ENCODE results near the gene MOGAT1. TPM values are rescaled to one million over a fixed set of nuclear protein-coding genes. Genes with fewer than 3 reads are reported as not detected.

MOGAT1 gene
- total and polyA plus RNA-seq, 2 of the 13 experiments (the other 11 are each of a cell fraction or from before 2014, with no cell fraction given): 0.98 to 4.3 TPM

DNA sequence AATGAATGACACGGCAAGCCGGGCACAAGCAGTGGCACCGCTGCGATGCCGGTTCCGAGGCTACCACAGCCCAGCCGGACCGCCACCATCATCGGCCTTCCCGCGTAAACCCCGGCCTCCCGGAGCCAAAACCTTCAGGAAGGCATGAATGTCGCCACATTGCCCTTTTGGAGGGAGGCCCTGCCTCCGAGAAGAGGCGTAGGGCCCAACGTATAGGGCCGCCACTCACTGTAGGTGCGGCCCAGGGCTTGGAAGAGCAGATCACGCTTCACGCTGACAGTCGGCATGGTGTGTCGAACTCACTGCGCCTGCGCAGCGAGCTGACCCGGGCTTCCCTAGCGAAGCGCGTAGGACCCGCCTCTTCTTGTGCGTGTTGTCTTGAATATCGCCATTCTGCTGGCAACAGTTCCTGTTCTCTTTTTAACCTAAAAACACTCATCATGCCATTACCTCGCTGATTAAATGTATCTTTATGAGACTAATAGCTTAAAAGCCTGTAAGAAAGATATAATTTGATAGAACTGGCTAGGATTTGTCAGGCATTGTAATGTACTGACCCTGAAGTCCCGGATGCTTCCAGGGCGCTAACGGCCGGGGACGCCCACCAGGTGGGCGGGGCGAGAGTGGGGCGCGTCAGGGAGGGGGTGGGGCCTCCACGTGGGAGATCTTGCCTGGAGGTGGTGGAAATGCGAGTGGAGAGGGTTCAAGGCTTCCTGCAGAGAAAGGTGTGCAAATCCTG lies 15.5 kb upstream of the MOGAT1 start, which contains the start of gene FARSB (continued):
- TF ChIP-seq, protein P1, sequence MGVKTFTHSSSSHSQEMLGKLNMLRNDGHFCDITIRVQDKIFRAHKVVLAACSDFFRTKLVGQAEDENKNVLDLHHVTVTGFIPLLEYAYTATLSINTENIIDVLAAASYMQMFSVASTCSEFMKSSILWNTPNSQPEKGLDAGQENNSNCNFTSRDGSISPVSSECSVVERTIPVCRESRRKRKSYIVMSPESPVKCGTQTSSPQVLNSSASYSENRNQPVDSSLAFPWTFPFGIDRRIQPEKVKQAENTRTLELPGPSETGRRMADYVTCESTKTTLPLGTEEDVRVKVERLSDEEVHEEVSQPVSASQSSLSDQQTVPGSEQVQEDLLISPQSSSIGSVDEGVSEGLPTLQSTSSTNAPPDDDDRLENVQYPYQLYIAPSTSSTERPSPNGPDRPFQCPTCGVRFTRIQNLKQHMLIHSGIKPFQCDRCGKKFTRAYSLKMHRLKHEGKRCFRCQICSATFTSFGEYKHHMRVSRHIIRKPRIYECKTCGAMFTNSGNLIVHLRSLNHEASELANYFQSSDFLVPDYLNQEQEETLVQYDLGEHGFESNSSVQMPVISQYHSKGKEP (CRISPR knock-in tag; IDR thresholded peaks at IDR 0.05): peak; percentile 23; the same call in 1 of the 2 replicates
- TF ChIP-seq, protein P2, sequence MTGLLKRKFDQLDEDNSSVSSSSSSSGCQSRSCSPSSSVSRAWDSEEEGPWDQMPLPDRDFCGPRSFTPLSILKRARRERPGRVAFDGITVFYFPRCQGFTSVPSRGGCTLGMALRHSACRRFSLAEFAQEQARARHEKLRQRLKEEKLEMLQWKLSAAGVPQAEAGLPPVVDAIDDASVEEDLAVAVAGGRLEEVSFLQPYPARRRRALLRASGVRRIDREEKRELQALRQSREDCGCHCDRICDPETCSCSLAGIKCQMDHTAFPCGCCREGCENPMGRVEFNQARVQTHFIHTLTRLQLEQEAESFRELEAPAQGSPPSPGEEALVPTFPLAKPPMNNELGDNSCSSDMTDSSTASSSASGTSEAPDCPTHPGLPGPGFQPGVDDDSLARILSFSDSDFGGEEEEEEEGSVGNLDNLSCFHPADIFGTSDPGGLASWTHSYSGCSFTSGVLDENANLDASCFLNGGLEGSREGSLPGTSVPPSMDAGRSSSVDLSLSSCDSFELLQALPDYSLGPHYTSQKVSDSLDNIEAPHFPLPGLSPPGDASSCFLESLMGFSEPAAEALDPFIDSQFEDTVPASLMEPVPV (CRISPR knock-in tag; IDR thresholded peaks at IDR 0.05): peak; percentile 91
- TF ChIP-seq NAIF1 (CRISPR knock-in tag; IDR thresholded peaks at IDR 0.05; ENCODE audit: borderline replicate concordance): no peak
- TF ChIP-seq, protein P3, sequence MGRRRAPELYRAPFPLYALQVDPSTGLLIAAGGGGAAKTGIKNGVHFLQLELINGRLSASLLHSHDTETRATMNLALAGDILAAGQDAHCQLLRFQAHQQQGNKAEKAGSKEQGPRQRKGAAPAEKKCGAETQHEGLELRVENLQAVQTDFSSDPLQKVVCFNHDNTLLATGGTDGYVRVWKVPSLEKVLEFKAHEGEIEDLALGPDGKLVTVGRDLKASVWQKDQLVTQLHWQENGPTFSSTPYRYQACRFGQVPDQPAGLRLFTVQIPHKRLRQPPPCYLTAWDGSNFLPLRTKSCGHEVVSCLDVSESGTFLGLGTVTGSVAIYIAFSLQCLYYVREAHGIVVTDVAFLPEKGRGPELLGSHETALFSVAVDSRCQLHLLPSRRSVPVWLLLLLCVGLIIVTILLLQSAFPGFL (CRISPR knock-in tag; IDR thresholded peaks at IDR 0.05): 0 out of 2 replicates have a peak, but pooled peaks have one; percentile 70
- TF ChIP-seq RFX5 (IDR thresholded peaks at IDR 0.05; ENCODE audit: low read depth, low read length): 0 out of 2 replicates have a peak, but pooled peaks have one; percentile 2
- TF ChIP-seq, protein P4, sequence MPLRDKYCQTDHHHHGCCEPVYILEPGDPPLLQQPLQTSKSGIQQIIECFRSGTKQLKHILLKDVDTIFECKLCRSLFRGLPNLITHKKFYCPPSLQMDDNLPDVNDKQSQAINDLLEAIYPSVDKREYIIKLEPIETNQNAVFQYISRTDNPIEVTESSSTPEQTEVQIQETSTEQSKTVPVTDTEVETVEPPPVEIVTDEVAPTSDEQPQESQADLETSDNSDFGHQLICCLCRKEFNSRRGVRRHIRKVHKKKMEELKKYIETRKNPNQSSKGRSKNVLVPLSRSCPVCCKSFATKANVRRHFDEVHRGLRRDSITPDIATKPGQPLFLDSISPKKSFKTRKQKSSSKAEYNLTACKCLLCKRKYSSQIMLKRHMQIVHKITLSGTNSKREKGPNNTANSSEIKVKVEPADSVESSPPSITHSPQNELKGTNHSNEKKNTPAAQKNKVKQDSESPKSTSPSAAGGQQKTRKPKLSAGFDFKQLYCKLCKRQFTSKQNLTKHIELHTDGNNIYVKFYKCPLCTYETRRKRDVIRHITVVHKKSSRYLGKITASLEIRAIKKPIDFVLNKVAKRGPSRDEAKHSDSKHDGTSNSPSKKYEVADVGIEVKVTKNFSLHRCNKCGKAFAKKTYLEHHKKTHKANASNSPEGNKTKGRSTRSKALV (CRISPR knock-in tag; IDR thresholded peaks at IDR 0.05): no peak
- TF ChIP-seq, protein P5, sequence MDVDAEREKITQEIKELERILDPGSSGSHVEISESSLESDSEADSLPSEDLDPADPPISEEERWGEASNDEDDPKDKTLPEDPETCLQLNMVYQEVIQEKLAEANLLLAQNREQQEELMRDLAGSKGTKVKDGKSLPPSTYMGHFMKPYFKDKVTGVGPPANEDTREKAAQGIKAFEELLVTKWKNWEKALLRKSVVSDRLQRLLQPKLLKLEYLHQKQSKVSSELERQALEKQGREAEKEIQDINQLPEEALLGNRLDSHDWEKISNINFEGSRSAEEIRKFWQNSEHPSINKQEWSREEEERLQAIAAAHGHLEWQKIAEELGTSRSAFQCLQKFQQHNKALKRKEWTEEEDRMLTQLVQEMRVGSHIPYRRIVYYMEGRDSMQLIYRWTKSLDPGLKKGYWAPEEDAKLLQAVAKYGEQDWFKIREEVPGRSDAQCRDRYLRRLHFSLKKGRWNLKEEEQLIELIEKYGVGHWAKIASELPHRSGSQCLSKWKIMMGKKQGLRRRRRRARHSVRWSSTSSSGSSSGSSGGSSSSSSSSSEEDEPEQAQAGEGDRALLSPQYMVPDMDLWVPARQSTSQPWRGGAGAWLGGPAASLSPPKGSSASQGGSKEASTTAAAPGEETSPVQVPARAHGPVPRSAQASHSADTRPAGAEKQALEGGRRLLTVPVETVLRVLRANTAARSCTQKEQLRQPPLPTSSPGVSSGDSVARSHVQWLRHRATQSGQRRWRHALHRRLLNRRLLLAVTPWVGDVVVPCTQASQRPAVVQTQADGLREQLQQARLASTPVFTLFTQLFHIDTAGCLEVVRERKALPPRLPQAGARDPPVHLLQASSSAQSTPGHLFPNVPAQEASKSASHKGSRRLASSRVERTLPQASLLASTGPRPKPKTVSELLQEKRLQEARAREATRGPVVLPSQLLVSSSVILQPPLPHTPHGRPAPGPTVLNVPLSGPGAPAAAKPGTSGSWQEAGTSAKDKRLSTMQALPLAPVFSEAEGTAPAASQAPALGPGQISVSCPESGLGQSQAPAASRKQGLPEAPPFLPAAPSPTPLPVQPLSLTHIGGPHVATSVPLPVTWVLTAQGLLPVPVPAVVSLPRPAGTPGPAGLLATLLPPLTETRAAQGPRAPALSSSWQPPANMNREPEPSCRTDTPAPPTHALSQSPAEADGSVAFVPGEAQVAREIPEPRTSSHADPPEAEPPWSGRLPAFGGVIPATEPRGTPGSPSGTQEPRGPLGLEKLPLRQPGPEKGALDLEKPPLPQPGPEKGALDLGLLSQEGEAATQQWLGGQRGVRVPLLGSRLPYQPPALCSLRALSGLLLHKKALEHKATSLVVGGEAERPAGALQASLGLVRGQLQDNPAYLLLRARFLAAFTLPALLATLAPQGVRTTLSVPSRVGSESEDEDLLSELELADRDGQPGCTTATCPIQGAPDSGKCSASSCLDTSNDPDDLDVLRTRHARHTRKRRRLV (CRISPR knock-in tag; IDR thresholded peaks at IDR 0.05): peak; percentile 77; the same call in 1 of the 2 replicates
- no peak for TF ChIP-seq EED (CRISPR knock-in tag; IDR thresholded peaks at IDR 0.05)
- TF ChIP-seq XRCC5 (optimal IDR thresholded peaks at IDR 0.05; ENCODE audit: low read length): peak; percentile 74
- TF ChIP-seq, protein P6, sequence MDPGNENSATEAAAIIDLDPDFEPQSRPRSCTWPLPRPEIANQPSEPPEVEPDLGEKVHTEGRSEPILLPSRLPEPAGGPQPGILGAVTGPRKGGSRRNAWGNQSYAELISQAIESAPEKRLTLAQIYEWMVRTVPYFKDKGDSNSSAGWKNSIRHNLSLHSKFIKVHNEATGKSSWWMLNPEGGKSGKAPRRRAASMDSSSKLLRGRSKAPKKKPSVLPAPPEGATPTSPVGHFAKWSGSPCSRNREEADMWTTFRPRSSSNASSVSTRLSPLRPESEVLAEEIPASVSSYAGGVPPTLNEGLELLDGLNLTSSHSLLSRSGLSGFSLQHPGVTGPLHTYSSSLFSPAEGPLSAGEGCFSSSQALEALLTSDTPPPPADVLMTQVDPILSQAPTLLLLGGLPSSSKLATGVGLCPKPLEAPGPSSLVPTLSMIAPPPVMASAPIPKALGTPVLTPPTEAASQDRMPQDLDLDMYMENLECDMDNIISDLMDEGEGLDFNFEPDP (CRISPR knock-in tag; conservative IDR thresholded peaks at IDR 0.05): peak; percentile 97; the same call in 1 of the 2 replicates
- TF ChIP-seq ATM (IDR thresholded peaks at IDR 0.05; ENCODE audit: borderline replicate concordance): no peak
- peak; percentile 68; the same call in 1 of the 2 replicates for TF ChIP-seq ZNF205 (CRISPR knock-in tag; IDR thresholded peaks at IDR 0.05)
- no peak for TF ChIP-seq GABPA (IDR thresholded peaks at IDR 0.05; ENCODE audit: low read depth, low read length)
- TF ChIP-seq GABPA (CRISPR knock-in tag; IDR thresholded peaks at IDR 0.05; ENCODE audit: low read depth): peak; percentile 68; the same call in 1 of the 2 replicates
- TF ChIP-seq MED1 (CRISPR knock-in tag; IDR thresholded peaks at IDR 0.05): peak; percentile 33; the same call in 1 of the 2 replicates

Measured in HepG2 (cell line).